Measurements from ENCODE around the gene CHST9.
"Not testable (repeated sequence)": the region's sequence is repeated elsewhere in the genome, so short reads cannot be mapped to it uniquely, and the experiment has no call there.

Gene CHST9

DNA sequence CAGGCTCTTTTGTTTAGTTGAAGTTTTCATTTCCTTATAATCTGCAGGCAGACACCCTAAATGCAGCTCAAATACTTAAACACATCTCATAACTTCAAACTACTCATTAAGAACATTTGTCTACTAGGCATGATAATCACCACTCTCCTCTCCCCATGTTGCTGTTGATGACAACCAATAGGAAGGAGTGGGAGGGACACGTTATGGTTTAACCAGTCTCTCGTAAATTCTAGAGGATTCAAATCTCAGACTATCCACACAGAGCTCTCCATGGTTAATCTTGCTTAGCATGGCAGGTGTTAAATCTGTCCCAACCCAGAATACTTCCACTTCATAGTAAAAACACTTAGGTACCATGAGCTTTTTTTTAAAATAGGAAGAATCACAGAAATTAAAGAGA is 192.2 kb downstream of the CHST9 start:
- no peak for DNase-seq

DNA sequence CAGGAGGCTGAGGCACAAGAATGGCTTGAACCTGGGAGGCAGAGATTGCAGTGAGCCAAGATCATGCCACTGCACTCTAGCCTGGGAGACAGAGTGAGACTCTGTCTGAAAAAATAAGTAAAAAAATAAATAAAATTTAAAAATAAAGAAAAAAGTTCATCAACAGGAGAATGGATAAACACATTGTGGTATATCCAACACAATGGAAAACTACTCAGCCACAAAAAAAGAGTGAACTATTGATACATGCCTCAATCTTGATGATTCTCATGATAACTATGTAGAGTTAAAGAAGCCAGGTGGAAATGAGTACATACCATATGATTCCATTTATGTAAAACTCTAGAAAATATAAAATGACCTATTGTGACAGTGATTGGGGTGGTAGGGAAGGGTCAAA is 195.3 kb downstream of the CHST9 start:
- DNase-seq, result no peak

DNA sequence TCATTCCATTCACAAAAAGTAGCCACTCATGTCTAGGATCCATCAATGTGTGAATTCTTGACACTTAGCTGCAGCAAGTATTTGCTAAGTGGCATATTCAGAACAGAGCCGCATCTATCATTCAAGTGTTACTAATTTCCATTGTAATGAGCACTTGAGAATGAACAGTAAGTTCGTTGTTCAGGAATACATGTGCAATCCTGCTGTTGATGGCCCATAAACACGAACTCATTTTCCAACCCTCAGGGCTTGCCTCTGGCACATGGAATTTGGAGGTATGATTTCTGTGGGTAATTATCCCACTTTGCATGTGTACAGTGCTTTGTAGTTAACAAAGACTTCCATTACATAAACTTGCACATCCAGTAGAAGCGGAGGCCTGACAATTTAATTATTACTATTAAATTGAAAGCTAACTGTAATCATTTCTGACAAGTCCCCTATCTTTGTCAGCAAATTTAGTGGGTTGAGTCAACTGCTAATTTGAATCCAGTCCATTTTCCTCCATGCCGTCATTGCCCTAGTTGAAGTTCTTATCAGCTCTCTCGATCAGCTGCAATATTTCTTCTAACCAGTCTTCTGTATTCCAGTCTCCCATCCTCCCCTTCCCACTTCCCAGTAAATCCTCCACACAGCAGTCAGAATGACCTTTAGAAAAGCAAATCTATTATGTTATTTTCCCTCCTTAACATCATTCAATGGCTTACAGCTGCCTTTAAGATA is 203.6 kb downstream of the CHST9 start:
- no peak for DNase-seq

DNA sequence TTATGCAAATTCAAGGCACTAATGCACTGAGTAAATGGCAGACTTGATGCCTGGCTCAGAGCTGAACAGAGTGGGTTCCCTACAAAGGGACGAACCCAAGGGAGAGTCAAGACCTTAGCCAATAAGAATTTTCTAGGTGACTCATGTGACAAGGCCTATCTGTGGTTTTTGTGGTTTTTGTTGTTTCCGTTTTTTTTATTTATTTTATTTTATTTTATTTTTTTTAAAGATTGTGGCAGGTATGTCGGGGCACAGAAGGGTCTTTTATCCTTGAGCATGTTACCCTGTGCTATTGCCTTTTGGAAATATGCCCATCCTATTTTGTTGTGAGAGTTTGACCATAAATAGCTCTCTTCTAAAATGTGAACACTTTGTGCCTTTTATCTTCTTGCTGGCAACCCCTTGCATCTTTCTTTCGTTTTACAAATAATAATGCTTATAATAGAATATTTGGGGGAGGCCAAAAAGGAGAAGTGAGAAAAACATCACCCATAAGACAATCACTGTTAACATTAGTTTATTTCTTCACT is 206.2 kb downstream of the CHST9 start:
- no peak for DNase-seq

DNA sequence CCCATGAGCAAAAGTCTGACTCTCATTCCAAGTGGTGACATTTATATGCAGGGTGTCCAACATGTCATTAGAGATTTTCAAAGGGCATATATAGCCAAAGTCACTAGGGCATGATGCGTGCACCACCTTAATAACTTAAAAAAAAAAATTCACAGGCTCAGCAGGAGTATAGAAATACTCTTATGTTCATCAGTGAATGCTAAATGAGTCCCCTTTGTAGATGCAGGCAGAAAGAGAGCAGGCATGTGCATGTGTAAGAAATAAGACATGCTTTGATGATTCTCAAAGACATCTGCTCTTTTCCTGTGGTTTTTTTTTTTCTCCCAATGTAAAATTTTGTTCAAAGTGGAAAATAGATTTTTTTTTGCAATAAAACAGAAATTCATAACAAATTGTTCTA is 207.3 kb downstream of the CHST9 start:
- DNase-seq, result no peak

DNA sequence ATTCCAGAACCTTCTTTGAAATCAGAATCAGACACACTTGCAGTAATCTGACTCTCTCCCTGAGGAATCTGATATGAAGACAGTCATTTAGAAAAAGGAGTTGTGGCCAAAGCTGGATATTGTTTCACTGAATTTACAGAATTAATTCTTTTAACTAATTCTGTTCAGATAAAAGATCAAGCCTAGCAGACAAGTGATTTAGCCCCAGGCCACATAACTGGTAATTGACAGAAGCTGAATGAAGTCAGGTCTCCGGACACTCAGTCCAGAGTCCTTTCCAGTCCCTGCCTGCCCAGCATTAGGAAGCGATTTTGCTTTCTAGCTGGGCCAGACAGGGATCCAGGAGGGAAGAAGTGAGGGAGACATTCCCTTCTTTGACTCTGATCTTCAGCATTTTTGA is 208.9 kb downstream of the CHST9 start:
- DNase-seq, result no peak

DNA sequence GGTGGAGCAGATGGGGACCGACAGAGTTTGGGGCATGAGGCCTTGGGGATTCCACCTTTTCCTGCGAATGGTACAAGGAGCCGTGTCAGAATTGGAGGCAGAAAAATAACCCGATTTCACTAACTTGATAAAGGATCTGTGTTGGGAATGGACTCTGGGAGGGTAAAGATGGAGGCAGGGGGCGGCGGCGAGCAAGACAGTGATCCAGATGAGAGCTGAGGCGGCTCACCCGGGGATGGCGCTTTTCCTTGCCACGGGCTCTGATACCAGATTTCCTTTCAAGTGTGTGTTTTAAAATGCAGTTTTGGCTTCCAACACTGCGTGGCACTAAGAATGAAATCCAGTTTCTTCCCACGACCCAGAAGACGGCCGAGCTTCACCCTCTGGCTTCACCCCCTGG is 212.6 kb downstream of the CHST9 start:
- DNase-seq, result not testable (repeated sequence)

DNA sequence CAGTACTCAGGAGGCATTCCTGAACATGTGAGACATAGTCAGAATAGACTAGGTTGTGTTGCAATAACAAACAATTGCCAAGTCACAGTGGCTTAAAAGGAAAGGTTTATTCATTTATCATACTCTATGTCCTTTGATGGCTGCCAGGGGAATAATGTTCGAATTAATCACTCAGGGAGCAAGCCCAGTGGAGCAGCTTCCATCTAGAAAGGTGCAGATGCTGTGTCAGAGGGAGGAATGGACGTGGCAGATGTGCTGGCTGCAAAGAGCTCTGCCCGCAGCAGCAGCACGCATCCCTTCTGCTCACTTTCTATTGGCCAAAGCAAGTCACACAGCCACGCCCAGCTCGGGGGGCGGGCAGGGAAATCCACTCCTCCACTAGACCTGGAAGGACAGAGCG is 213.7 kb downstream of the CHST9 start:
- DNase-seq, result no peak

DNA sequence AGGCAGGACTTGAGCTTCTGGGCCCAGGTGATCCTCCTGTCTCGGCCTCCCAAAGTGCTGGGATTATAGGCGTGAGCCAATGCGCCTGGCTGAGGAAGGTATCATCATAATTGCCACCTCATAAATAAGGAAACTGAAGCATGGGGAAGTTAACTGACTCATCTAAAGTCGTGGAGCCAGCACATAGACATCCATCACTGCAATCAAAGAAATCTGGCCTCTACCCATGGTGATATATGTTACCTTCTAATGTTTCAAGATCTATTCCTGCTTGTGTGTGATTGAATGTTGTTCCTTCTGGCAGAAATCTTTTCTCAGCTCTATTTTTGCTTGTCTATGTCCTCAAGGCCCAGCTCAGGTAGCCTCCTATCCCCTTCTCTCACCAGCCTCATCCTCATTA is 214.5 kb downstream of the CHST9 start:
- DNase-seq, result no peak

DNA sequence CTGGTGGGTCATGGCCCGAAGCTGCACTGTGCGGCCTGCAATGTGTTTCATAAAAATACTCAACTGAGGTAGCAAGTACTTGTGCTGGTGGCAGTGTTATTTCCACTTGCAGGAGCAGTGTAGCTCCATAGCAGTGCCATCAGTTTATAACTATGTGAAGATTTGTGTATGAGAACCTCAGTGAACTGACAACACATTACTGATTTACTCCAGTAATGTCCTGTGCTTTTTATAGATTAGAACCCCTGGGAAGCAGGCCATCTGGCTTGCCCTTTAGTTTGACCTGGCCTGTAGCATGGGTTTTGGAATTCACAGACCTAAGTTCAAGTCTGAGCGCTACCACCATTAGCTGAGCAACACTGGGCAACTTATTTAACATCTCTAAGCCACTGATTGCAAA is 219.9 kb downstream of the CHST9 start:
- no peak for DNase-seq

DNA sequence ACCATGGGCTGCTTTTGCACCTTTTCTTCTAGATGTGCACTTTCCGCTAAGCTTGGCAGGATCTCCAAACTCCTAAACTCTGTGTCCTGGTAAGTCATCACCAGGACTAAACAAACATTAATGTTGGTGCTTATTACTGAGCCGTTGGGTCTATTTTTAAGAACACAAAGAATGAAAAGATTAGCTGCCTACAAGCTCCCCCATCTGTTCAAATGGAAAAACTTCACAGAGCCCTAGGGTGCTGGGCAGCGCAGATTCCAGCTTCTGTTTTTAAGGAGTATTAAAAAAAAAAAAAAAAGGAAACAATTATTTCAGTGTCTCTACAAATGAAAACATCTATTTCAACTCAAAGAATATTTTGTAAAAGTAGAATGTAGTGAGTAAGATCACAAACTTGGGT is 221.8 kb downstream of the CHST9 start:
- no peak for DNase-seq

DNA sequence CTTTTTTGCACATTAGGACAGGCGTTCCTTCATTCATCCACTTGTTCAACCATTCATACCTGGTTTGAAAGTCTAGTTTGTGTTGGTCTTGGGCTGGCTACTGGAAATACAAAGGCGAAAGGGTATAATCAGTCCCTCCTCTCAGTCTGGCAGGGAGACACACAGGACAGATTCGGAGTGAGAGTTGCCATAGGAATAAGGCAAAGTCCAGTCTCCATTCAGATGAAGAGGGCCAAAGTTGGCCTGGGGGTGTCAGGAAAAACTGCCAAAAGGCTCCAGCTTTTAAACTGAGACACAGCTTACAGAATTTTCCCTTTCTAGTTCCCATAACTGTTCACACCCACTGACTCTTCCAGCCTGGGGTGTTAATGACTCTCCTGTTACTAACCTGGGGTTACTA is 223.3 kb downstream of the CHST9 start:
- DNase-seq, result no peak

DNA sequence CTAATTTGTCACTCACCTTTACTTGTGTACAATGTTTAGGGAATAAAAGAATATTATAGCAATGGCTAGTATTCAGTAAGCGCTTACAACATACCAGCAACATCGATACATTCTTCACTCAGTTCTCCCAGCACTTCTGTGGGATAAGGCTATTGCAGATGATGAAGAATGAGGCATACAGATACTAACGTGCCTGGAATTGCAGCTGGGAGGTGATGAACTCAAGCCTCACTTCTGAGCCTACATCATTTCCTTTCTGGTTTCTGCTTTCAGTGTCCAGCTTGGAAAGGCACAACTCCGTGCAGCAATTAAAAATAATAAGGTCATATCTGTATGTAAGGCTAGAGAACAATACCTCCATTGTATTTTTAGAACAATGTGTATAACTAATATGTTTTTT is 224.2 kb downstream of the CHST9 start:
- DNase-seq, result no peak

DNA sequence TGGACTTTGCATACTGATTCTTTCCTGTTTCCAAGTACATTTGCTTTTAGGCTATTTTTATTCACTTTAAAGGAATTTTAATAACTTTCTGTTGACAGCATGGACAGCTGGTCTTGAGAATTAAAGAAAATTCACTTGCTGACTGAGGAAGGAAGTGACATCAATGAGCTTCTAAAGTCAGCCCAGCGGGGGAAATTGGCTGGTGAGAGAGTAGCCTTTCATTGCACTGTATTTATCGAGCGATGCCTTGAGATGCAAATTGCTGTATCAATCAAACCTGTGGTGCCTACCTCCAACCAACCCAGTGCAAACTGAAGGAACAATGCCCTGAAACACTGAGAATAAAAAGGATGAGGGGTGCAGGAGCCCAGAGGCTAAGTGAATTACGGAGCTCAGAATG is 228.2 kb downstream of the CHST9 start:
- DNase-seq, result no peak

DNA sequence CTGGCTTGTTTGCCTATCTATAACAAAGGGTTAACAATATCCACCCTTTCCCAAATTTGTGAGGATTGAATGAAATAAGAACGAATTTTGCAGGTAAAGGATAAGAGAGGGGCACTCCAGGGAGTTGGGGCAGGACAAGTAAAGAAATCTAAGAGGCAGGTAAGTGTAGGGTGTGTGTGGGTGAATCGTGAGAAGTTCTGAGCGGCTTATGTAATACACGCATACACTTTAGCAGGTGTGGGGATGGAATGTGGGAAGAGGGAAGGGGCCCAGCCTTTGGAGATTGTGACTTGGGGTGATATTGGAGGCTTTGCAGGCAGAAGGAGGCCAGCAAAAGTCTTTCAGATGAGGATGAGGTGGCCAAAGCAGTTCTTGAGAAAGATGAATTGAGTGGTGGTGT is 236.4 kb downstream of the CHST9 start:
- no peak for DNase-seq

DNA sequence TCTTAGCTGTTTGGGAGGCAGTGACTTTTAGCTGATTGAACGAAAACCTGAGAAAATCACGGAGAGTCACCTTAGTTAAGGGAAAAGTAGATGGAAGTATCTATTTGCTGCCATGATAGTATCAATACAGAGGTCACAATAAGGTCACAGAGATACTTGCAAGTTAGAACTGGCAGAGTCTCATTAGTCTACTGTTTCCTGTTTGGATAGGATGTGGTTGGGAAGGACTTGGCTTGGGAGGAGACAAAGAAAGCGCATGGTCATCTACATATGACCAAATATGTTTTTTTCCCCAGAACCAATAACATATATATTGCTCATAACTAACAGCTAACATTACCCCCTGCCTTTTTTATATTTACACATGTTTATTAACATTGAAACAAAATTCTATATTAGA is 241.2 kb downstream of the CHST9 start:
- DNase-seq, result no peak

DNA sequence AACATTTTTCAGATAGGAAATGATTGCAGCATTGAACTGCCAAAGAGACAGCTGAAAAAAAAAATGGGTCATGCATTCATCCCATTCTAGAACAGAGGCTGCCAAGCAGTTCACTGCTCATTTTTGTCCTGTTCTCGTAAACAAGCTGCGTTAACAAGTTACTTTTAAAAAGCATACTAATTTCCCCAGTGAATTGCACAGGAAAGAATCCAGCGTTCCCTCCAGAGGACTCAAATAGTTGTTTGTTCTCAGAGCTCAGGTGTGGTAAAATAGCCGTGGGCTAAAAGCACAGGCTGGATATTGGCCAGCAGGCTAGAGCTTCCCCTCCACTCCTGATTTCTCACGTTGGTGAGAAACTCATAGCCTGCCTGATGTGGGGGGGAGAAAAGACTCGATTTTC is 243.5 kb downstream of the CHST9 start:
- no peak for DNase-seq

DNA sequence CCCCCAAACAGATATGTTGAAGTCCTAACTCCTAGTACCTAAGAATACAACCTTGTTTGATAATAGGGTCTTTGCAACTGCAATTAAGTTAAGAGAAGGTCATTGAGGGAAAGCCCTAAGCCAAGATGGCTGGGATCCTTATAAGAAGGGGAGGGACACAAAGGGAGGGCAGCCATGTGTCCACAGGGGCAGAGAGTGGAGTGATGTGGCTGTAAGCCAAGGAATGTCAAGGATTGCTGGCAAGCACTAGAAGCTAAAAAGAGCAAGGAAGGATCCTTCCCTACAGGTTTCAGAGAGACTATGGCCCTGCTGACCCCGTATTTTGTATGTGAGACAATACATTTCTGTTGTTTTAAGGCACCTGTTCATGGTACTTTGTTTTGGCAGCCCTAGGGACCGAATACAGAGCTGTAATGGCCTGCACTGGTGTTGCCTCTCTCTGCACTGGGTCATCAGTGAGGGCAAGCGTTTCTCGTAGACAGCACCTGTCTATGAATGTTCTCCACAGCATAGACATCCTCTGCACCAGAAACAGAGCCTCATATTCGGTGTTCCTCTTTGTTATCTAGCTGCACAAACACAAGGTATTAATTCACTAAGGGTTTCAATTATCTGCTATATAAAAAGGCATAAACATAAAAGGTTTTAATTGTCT is 244.2 kb downstream of the CHST9 start:
- DNase-seq, result no peak

DNA sequence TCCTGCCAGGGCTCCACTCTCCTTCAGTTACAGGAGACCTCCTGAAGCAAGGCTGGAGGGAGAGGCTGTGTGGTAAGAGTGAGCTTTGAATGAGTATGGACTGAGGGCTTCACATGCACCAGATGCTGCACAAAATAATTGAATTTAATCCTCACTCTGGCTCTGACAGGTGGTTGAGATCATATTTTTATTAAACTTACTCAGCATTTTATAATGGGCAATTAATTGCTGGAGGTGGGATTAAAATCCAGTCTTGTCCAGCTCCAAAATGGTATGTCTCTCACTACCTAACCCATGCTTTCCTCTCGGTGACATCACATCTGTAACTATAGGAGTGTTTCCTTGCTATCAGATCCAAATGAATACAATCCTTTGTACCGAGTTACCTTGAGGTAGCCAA is 253.4 kb downstream of the CHST9 start:
- DNase-seq, result no peak

DNA sequence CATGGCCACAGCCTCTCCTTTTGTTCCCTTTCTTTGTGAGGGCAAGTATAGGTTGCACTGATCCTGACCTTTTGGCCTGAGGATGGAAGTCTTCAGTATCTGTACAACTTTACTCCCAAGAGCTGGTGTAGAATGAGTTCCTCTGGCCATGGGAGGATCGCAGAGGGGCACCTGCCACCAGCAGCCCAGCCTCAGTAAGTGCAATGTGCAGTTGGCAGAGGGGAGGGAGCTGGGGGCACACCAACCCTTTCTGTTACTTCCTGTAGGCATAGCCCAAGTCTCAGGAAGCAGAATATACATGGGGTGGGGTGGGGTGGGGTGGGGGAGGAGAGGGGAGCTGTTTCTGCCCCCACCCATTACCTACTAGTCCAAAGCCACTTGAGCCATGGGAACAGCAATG is 254.5 kb downstream of the CHST9 start:
- no peak for DNase-seq

DNA sequence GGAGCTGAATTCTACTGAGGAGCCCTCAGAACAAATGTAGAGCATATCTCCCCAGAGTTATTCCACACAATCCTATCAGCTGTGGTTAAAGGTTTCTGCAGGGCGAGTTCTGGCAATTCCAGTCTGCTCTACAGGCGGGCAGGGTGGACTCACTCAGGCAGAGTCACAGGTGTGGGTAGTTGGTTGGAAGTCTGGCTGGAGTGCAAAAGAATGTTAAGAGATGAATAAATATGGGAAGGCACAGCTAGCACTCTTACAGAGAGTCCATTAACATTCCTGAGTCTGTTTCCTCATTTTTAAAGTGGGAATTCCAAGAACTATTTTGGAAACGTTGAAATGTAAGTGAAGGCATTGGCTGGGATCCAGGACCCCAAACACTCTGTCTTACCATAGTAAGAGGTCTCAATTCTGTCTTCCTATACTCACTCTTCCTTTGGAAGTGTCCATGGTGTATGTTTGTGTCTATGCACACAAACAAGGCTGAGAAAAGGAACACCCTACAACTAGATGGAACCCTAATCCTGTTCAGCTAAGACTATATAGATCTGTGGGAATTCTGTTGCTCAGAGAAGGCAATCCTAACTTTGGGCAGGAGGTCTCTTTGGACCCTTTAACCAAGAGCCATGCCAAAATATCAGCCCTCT is 256.3 kb downstream of the CHST9 start:
- no peak for DNase-seq

DNA sequence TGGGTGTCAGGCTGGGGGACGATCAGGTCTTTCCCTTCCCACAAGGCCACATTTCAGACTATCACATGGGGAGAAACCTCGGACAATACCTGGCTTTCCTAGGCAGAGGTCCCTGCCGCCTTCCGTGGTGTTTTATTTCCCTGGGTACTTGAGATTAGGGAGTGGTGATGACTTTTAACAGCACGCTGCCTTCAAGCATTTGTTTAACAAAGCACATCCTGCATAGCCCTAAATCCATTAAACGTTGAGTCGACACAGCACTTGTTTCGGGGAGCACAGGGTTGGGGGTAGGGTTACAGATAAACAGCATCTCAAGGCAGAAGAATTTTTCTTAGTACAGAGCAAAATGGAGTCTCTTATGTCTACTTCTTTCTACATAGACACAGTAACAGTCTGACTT is 257.3 kb downstream of the CHST9 start:
- DNase-seq, result not testable (repeated sequence)

DNA sequence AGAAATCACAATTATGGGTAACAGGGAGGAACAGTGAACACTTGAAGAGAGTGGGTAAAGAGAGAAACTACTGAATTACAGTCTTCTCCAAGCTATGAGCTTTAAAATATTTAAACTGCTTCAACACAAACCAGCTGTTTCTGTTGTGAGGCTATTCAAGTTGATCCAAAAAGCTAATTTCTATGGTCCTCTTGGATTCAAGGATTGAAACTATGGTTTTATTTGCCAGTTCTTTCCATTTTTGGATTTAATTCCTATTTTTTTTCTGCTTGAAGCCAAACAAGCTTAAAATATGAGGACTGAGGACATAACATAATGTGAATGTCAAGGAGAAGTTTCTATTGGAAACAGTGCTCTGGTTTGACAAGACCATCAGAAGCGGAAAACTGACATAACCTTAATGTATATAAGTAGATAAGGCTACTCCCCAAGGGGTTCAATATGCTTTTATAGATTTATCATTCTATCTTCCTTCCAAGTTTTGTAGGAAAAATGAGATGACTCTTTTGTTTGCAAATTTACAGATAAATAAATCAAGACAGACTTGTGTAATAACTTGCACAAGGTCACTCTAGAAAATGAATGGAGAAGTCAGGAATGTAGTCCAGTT is 258.9 kb downstream of the CHST9 start:
- no peak for DNase-seq

DNA sequence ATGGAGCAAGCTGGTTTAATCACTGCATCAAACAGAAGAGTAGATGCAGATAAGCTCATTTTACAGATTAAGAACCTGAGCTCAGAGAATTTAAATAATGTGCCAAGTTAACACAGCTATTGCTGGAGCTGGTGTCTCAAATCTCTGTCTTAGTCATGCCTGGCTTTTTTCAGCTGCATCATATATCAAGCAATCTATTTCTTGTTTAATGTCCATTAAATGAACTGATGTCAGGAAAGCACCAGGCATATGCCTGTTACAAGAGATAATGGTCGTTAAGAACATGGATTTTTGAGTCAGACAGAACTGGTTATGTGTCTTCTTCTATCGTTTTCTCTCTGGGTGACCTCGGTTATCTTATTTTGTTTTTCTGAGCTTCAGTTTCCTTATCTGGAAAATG is 259.8 kb downstream of the CHST9 start:
- DNase-seq, result no peak

All from NCI-H1092 (cell line).